ENCODE measurements around the gene SP9.
"Not testable (repeated sequence)": the region's sequence is repeated elsewhere in the genome, so short reads cannot be mapped to it uniquely, and the experiment has no call there.

SP9 gene

GRCh38 chr2:174350018-174350417, 15.3 kb downstream of the SP9 start:
- DNase-seq = no peak

- no peak for DNase-seq
These were observed 15.9 kb downstream of the SP9 start for GRCh38 chr2:174350593-174351181.

- DNase-seq = no peak
These were observed 18.2 kb downstream of the SP9 start for GRCh38 chr2:174353004-174353403.

DNA sequence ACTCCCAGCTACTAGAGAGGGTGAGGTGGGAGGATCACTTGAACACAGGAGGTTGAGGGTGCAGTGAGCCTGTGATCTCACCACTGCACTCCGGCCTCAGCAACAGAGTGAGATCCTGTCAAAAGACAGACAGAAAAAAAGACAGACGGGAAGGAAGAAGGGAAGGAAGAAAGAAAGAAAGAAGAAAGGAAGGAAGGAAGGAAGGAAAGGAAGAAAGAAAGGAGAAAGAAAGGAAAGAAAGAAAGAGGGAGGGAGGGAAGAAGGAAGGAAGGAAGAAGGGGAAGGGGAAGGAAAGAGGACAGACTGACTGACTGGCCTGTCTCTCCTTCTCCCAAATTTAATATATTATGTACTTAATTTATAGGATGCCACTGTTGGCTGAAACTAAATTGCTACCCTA, 21.6 kb downstream of the SP9 start:
- DNase-seq = no peak

- not testable (repeated sequence) for DNase-seq
These were observed 24.9 kb downstream of the SP9 start for GRCh38 chr2:174359663-174360062.

DNA sequence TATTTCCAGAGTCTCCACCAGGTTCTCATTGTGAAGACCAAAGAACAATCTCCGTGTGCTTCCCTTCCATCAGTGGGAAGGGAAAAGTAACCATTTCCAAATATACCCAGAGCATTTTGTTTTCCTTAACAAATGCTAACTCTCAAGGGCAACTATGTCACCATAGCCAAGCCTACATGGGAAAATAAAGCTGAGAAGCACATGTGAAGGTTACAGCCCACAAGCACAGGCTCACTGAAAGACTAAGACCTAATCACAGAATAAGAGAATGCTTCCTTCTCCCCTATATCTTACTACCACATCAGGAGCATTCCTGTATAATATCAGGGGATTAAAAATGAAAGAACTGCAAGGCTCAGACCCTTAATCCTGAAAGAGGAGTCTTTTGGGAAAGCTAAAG, 28.2 kb downstream of the SP9 start:
- DNase-seq = no peak

DNA sequence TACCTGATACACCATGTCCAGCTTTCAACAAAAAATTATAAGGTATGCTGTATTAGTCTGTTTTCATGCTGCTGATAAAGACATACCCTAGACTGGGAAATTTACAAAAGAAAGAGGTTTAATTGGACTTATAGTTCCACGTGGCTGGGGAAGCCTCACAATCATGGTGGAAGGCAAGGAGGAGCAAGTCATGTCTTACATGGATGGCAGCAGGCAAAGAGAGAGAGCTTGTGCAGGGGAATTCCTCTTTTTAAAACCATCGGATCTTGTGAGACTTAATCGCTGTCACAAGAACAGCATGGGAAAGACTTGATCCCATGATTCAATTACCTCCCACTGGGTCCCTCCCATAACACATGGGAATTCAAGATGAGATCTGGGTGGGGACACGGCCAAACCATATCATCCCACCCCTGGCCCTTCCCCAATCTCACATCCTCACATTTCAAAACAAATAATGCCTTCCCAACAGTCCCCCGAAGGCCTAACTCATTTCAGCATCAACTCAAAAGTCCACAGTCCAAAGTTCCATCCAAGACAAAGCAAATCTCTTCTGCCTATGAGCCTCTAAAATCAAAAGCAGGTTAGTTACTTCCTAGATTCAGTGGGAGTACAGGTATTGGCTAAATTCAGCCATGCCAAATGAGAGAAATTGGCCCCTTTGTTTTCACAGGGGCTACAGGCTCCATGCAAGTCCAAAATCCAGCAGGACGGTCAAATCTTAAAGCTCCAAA, 28.9 kb downstream of the SP9 start:
- not testable (repeated sequence) for DNase-seq

- no peak for DNase-seq
These were observed 29.9 kb downstream of the SP9 start for GRCh38 chr2:174364628-174365027.

DNA sequence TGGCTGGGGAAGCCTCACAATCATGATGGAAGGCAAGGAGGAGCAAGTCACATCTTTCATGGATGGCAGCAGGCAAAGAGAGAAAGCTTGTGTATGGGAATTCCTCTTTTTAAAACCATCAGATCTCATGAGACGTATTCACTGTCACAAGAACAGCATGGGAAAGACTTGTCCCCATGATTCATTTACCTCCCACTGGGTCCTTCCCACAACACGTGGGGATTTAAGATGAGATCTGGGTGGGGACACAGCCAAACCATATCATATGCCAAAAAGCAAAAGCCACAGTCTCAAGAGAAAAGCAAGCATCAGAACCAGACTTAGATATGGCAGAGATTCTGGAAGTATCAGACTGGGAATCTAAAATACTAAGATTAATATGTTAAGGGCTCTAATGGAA, 30.8 kb downstream of the SP9 start:
- no peak for DNase-seq

GRCh38 chr2:174368691-174369090, 33.9 kb downstream of the SP9 start:
- no peak for DNase-seq

DNA sequence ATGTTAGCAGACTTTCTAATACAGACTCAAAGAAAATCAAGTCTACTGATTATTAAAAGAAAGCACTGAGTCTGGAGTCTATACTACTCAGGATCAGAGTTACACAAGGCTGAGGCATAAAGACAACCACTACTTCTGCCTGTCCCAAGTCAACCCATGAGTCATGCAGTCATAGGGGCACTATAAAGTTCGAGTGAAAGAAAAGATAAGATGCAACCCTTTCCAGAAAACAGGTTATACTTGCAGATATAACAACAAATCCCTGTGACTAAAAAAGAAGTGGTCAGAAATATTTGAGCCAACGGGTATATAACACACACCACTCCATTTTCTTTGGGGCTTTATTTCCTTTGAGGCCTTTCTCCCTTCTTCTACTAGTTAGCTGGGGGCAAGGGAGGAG, 42.2 kb downstream of the SP9 start:
- no peak for DNase-seq

DNA sequence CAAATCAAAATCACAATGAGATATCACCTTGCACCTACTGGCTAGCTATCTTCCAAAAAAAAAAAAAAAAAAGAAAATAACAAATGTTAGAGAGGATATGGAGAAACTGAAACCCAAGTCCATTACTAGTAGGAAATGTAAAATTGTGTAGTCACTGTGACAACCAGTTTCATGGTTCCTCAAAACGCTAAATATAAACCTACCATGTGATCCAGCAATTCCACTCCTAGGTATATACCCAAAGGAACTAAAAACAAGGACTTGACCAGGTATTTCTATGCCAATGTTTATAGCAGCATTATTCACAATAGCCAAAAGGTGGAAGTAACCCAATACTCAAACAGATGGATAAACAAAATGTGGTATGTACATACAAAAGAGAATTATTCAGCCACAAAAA, 49.0 kb downstream of the SP9 start:
- DNase-seq = no peak

- DNase-seq = no peak
These were observed 50.4 kb downstream of the SP9 start for GRCh38 chr2:174385201-174385600.
